Activated CD8-positive, alpha-beta memory T cell treated with anti-CD3 and anti-CD28 coated beads, Interleukin-2, amount 50 U/mL, for 1 hour (primary cell): ENCODE measurements around the gene RRBP1.
A peak's percentile ranks its signal among the peaks of the same experiment; 100 is the strongest.

Source experiments
- DNase-seq: peaks from one replicate; pipeline ENCODE4 v3.0.0-alpha.2; 2020; ENCODE audit errors: extremely low read depth

The RRBP1 gene

GRCh38 chr20:17571153-17571527 is 110.9 kb downstream of the RRBP1 start:
- no peak for DNase-seq

- DNase-seq = no peak
Observed at GRCh38 chr20:17570347-17571152, 111.5 kb downstream of the RRBP1 start.

GRCh38 chr20:17569616-17570346 is 112.3 kb downstream of the RRBP1 start, which contains the start of gene DSTN:
DSTN (plus strand) TSS chr20:17570075; CDS start chr20:17570209, 134 bp downstream.
- DNase-seq = peak; percentile 50

GRCh38 chr20:17568972-17569521 is 113.0 kb downstream of the RRBP1 start:
- DNase-seq = no peak

GRCh38 chr20:17568045-17568788 is 113.8 kb downstream of the RRBP1 start:
- no peak for DNase-seq

GRCh38 chr20:17566345-17566744 is 115.7 kb downstream of the RRBP1 start:
- no peak for DNase-seq

- no peak for DNase-seq
Observed at GRCh38 chr20:17565169-17565845, 116.7 kb downstream of the RRBP1 start.
